IPS DF 19.7 (cell line): ENCODE data around the gene CLEC14A.

Experiments
- DNase-seq: peaks from one replicate; pipeline ENCODE4 v3.0.0-alpha.2; 2013; ENCODE audit warnings: low read depth, low spot score

CLEC14A gene

GRCh38 chr14:38248321-38249028 is 7.4 kb downstream of the CLEC14A start:
- DNase-seq, result no peak

DNA sequence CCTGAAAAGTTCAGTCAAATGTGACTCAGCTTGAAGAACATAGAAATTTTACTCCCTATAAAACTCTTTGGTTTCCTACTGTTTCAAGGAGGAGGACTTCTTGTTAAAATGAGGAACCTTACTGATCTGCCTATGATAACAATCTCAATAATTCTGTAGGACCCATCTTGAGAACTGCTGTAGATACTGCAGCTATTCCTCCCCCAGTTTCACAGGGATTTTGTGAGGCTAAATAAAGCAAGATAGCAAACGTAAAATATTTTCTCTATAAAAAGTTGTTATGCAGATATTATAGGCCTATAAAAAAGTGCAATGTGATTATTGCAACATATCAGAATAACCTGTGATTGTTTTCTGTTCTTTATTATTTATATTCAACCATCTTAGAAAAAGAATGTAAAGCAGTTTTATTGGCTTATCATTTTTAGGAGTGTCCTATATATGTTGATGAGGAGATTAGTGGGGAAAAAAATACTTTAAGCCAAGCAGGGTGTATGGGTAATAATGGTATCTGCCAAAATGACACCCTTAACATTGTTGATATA is 12.1 kb downstream of the CLEC14A start:
- no peak for DNase-seq

- DNase-seq, result no peak
These were observed 17.0 kb downstream of the CLEC14A start for GRCh38 chr14:38238878-38239277.

DNA sequence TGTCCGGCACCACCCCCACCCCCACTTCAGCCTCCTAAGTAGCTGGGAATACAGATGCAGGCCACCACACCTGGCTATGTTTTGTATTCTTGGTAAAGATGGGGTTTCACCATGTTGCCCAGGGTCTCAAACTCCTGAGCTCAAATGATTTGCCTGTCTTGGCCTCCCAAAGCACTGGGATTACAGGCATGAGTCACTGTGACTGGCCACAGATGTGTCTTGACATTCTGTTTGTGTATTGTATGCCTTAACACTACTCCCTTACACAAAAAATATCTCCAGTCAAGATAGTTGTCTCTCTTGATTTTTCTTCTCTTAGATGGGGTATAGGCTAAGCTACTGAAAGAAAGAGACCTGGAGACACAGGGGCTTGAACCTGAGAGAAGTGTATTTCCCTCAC is 17.6 kb downstream of the CLEC14A start:
- no peak for DNase-seq

DNA sequence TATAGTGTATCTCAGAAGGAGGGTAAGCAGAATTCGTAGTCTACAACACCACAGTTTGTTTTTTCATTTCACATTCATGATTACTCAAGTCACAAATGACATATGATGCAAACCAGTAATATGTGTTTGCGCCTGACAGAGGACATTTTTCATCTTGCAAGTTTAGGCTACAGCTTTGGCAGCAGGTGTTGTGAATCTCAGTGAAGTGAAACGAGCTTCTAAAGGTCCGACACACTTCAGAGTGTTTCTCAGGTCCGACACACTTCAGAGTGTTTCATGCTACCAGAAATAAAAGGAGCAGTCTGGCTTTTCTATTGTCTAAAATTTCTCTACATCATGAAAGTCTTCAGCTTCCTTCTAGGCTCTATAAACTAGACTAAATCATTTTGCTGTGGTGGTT is 22.7 kb downstream of the CLEC14A start:
- DNase-seq, result no peak

DNA sequence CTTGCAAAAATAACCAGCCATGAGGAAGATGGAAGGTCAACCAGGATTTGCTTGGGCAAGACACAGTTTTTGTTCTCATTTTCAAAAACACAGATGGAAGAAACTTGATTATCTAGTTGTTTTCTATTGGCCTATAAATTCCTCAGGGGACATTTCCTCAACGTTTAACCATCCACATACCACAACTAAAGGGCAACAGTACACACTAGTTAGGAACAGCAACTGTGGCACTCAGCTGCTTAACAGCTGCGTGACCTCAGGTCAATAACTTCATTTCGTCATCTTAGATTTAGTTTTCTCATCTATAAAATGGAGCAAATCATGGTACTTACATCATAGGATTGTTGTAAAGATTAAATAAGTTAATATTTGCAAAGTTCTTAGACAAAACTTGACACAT is 29.5 kb downstream of the CLEC14A start:
- DNase-seq, result no peak

DNA sequence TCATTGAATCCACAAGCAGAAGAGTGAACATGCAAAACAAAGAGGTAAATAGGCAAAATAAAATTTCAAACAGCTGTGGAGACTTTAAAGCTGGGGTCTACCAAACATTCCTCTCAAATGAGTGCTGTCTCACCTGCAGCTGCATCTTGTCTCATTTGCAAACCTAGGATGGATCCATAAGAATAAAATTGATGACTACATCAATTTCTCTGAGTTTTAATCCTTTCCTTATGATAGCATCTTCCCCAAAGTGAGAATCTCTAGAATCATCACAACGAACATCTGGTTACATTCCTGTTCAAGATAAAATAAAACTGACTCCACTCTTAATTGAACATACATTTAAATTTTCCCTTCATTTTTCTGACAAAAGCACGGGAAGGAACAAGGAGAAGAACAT is 29.9 kb downstream of the CLEC14A start:
- DNase-seq, result no peak

DNA sequence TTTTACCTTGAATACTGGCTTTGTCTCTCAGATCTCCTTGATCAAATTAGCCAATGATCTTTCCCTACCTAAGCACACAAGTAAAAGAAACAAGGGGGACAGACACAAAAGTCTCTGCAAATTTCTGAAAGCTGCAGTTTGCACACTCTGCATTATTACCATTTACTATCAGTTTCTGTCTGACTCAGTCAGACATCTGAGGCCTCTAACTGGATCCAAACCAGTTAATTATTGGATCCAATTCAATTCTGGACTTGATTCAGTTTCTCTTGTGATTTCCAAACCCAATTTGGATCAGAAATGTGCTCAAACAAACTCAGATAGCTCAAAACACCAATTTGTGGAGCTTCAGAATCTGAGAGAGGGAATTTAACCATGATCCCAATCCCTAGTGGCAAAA is 31.6 kb downstream of the CLEC14A start:
- no peak for DNase-seq

DNA sequence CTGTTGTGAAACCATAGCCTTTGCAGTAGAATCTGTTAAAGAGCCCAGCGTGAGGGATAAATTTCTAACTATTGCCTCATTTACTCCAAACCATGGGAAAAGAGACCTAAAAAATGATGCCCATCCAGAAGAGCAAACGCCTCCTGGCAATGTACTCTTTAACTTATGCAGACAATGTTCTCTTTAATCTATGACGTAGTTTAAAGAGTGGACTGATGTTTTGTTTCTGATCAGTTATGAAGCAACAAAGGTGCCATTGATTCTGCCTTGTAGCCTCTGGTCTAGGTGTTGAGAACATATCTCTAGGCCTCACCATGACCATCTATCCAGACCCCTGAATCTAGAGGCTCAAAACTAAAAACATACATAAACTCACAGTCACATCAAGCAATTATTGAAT is 34.8 kb downstream of the CLEC14A start:
- DNase-seq, result no peak

DNA sequence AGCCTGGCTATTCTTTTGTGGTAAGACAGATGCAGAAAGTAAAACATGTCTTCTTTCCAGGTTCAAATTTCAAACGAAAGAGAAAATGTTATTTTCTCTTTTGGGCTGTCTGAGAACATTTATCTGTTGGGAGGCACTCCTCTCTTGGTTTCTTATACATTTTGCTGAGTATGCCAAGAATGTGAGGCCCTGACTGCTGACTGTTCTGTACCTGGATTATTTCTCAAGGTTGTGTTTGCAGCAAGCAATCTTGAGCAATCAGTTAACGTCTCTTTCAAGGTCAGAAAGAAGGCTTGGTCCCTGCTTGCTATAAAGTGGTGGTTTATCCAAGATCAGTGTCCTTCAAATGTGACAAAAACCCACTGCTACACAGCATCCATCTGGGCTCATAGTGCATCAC is 38.3 kb downstream of the CLEC14A start:
- no peak for DNase-seq

DNA sequence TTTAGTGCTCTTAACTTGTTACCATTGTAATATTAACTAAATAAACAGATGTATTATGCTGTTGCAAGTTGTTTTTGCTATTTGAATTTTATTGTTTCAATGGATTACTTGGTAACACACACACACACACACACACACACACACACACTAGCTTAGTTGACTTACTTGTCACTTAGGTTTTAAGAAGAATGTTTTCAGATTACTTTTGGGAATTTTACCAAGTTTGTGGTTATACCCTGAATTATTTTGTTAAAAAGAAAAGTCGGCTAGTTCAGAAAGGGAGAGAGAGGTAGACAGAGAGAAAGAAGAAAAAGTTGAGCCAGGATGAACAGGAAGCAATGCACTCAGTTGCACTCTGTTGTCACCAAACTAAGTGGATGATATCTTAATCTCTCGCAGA is 42.9 kb downstream of the CLEC14A start:
- no peak for DNase-seq

DNA sequence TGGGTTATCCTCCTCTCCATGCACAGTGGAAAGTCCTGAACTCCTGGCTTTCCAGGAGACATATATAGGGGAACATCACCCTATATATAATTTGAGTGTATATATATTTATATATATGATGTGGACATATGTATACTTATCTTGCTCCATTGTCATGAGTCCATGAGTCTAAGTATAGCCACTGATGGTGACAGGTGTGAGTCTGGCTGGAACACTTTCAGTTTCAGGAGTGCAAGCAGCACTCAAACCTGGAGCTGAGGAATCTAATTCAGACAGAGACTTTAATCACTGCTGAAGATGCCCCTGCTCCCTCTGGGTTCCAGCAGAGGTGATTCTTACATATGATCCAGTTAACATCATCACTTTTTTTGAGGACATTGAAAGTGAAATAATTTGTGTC is 43.8 kb downstream of the CLEC14A start:
- no peak for DNase-seq

DNA sequence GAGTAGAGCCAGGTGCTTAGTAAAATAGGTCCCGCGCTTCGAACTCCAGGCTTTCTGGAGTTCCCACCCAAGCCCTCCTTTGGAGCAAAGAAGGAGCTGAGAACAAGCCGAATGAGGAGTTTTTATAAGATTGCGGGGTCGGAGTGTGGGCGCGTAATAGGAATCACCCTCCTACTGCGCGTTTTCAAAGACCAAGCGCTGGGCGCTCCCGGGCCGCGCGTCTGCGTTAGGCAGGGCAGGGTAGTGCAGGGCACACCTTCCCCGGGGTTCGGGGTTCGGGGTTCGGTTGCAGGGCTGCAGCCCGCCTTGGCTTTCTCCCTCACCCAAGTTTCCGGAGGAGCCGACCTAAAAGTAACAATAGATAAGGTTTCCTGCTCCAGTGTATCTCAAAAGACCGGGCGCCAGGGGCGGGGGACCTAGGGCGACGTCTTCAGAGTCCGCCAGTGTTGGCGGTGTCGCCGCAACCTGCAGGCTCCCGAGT is 44.6 kb downstream of the CLEC14A start:
- no peak for DNase-seq

DNA sequence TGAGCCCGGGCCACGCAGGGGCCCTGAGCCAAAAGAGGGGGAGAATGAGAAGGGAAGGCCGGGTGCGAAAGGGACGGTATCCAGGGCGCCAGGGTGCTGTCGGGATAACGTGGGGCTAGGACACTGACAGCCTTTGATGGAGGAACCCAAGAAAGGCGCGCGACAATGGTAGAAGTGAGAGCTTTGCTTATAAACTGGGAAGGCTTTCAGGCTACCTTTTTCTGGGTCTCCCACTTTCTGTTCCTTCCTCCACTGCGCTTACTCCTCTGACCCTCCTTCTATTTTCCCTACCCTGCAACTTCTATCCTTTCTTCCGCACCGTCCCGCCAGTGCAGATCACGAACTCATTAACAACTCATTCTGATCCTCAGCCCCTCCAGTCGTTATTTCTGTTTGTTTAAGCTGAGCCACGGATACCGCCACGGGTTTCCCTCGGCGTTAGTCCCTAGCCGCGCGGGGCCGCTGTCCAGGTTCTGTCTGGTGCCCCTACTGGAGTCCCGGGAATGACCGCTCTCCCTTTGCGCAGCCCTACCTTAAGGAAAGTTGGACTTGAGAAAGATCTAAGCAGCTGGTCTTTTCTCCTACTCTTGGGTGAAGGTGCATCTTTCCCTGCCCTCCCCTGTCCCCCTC is 45.2 kb downstream of the CLEC14A start:
- no peak for DNase-seq

GRCh38 chr14:38209572-38210557 is 46.0 kb downstream of the CLEC14A start:
- no peak for DNase-seq

DNA sequence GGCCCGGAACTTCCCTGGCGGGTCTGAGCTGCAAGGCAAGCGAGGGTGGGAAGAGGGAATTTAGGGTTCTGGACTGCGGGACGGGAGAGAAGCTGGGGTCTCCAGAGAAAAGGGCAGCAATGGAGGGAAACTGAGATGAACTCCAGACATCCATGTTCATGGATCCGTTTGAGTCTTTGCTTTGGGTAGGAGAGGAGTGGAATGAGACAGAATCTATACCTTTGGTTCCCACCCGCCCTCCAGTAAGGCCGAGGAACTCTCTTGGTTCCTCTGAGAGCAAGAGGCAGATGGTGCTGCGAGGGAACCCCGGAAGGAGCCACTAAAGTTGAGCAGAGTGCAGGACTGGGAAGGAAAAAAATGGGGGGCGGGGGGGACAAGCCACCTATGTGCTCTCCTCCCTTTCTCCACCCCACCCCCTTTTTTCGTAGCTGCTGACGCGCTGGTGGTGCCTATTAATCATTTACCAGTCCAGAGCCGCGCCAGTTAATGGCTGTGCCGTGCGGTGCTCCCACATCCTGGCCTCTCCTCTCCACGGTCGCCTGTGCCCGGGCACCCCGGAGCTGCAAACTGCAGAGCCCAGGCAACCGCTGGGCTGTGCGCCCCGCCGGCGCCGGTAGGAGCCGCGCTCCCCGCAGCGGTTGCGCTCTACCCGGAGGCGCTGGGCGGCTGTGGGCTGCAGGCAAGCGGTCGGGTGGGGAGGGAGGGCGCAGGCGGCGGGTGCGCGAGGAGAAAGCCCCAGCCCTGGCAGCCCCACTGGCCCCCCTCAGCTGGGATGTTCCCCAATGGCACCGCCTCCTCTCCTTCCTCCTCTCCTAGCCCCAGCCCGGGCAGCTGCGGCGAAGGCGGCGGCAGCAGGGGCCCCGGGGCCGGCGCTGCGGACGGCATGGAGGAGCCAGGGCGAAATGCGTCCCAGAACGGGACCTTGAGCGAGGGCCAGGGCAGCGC is 47.0 kb downstream of the CLEC14A start:
- DNase-seq, result no peak

GRCh38 chr14:38207736-38208617 is 47.9 kb downstream of the CLEC14A start, which contains the start of gene SSTR1:
Gene SSTR1 (plus strand): TSS chr14:38207904. CDS start chr14:38209390, 1,486 bp downstream.
- DNase-seq, result no peak

GRCh38 chr14:38207377-38207735 is 48.5 kb downstream of the CLEC14A start:
- no peak for DNase-seq

DNA sequence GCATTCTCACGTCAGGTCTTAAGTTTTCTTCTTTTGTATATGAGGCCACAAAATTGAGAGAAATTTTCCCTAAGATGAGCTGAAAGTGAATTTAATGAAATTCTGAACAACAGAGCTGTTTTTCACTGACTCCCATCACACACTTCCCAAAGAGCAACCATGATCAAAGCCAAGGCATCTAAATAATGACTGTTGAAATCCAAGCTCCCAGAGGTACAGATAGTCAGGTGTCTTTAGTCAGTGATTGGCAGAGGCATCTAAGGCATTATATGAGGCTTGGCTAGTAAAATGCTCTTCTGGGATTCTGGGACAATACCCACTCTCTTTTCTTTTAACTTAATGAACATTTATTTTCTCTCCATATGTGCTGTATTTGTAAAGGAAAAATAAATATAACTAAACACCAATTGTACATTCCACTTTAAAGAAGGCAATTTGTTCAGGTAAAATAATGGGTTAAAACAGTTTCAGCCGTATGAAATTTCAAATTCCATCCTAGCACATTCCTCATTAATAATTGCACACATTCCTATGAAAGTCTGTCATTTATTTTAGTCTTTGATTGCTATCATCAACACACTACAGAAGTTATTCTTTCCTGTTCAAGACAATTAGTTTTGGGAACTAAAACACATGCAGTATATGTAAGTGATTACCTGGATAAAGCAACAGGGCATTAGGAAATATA is 49.1 kb downstream of the CLEC14A start:
- no peak for DNase-seq
